Upper lobe of left lung (tissue), 6 donors: Measurements from ENCODE around the gene ABAT. TPM values are rescaled to one million over a fixed set of nuclear protein-coding genes. Genes with fewer than 3 reads are reported as not detected.

Source experiments
- ATAC-seq, 2 donors: fragments of 200-7000 bp; cut with Tn5 transposase; one replicate each; pipeline ENCODE4 v1.9.1; 2022; ENCODE audit warnings: mild to moderate bottlenecking in 2 of 2, moderate library complexity in 2 of 2; ENCODE audit not compliant: low FRiP score in 2 of 2
- DNase-seq, 2 donors: peaks; one replicate each; pipeline ENCODE4 v3.0.0-alpha.2; 2019 to 2020
- H3K27ac ChIP-seq, 4 donors: fragments of 200-600 bp; sonication (generic); one replicate each; pipeline ENCODE4 v1.5.1; 2016 to 2019
- H3K27me3 ChIP-seq, 4 donors: fragments of 200-600 bp; sonication (generic); one replicate each; pipeline ENCODE4 v1.5.1; 2017 to 2019
- H3K36me3 ChIP-seq, 4 donors: fragments of 200-600 bp; sonication (generic); one replicate each; pipeline ENCODE4 v1.5.1; 2016 to 2019
- H3K4me1 ChIP-seq, 4 donors: fragments of 200-600 bp; sonication (generic); one replicate each; pipeline ENCODE4 v1.5.1; 2018 to 2019
- H3K4me3 ChIP-seq, 4 donors: fragments of 200-600 bp; sonication (generic); one replicate each; pipeline ENCODE4 v1.5.1; 2017 to 2019; ENCODE audit warnings: mild to moderate bottlenecking in 2 of 4, moderate library complexity in 1 of 4
- H3K9me3 ChIP-seq, 4 donors: fragments of 200-600 bp; sonication (generic); one replicate each; pipeline ENCODE4 v1.5.1; 2018 to 2019
- EP300 ChIP-seq, 4 donors: sonication (generic); formaldehyde crosslinking; IDR thresholded peaks; one replicate each; pipeline ENCODE4 v1.5.1; 2017; ENCODE audit warnings: antibody characterized with exemption in 4 of 4, control low read depth in 2 of 4
- POLR2A ChIP-seq, 4 donors: fragments of 450-650 bp; IDR thresholded peaks; one replicate each; pipeline ENCODE4 v1.5.1; 2016 to 2017; ENCODE audit warnings: antibody characterized with exemption in 4 of 4, mild to moderate bottlenecking in 2 of 4
- POLR2AphosphoS5 ChIP-seq, 2 donors: sonication (generic); formaldehyde crosslinking; IDR thresholded peaks; one replicate each; pipeline ENCODE4 v1.5.1; 2017; ENCODE audit warnings: antibody characterized with exemption in 2 of 2
- WGBS, 2 donors: methylation state at CpG; one replicate each; pipeline ENCODE4 v1.1.5; 2017 to 2018; 5-methylcytosine and 5-hydroxymethylcytosine counted together
- total RNA-seq, 6 donors: library from RNA; depleted of rRNA in 4 of 6; stranded (reverse); fragments of >200 nt in 4 of 6; gene quantifications; one replicate each; pipeline versions ENCODE4 v1.1.0 to v1.2.1, GENCODE V29; 2016 to 2021
- TF ChIP-seq, protein P1 (sequence below), 6 experiments: fragments of 450-650 bp in 4 of 6; fragments of 200-600 bp in 2 of 6; sonication (generic) in 2 of 6; IDR thresholded peaks; one replicate each; pipeline ENCODE4 v1.5.1; 2016 to 2019; ENCODE audit warnings: antibody characterized with exemption in 6 of 6
- donor health status: DM: no; HTN: no; CAD: no; lungs with moderate emphysema.
- donor health status: DM: no; HTN: yes; CAD: no; lungs with severe emphysema.

ABAT gene
- 10 to 100 TPM in 2 of 6 donors, 1 to 10 TPM in 4; 4.7 to 22.0 (median 9.1) TPM for total RNA-seq

- peak in 1 of 4 donors; percentile 17 for TF ChIP-seq EP300 (IDR thresholded peaks at IDR 0.05)
- TF ChIP-seq POLR2A (IDR thresholded peaks at IDR 0.05) = peak in 1 of 4 donors; percentile 66
- peak in 1 of 2 donors; percentile 61 for TF ChIP-seq POLR2AphosphoS5 (IDR thresholded peaks at IDR 0.05)
- TF ChIP-seq, protein P1, sequence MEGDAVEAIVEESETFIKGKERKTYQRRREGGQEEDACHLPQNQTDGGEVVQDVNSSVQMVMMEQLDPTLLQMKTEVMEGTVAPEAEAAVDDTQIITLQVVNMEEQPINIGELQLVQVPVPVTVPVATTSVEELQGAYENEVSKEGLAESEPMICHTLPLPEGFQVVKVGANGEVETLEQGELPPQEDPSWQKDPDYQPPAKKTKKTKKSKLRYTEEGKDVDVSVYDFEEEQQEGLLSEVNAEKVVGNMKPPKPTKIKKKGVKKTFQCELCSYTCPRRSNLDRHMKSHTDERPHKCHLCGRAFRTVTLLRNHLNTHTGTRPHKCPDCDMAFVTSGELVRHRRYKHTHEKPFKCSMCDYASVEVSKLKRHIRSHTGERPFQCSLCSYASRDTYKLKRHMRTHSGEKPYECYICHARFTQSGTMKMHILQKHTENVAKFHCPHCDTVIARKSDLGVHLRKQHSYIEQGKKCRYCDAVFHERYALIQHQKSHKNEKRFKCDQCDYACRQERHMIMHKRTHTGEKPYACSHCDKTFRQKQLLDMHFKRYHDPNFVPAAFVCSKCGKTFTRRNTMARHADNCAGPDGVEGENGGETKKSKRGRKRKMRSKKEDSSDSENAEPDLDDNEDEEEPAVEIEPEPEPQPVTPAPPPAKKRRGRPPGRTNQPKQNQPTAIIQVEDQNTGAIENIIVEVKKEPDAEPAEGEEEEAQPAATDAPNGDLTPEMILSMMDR (IDR thresholded peaks at IDR 0.05) = no peak
- 15 to 28% methylated on average over 5 to 9 of the region's 49 CpGs for WGBS, 2 donors
- DNase-seq (peak; percentile 92 to 98), ATAC-seq (peak; percentile 98 to 100)
- H3K36me3 ChIP-seq = no peaks in the 10 kb centered on the region
- H3K9me3 ChIP-seq = no peaks in the 10 kb centered on the region
- H3K4me3 ChIP-seq = peak within 1 kb of the TSS; percentile 54 to 75 (median 66)
- no peaks in the 10 kb centered on the region for H3K27me3 ChIP-seq
- H3K27ac ChIP-seq = peak within 1 kb of the TSS in 2 of 4 donors; percentile 38 to 65
- peaks cover 7 to 15% (median 13%) of the 10 kb centered on the region in 4 donors for H3K4me1 ChIP-seq
Measured at GRCh38 chr16:8674413-8675022, at the start of gene ABAT. ABAT (plus strand) TSS chr16:8674617; CDS start chr16:8735740, 61,123 bp downstream.

DNA sequence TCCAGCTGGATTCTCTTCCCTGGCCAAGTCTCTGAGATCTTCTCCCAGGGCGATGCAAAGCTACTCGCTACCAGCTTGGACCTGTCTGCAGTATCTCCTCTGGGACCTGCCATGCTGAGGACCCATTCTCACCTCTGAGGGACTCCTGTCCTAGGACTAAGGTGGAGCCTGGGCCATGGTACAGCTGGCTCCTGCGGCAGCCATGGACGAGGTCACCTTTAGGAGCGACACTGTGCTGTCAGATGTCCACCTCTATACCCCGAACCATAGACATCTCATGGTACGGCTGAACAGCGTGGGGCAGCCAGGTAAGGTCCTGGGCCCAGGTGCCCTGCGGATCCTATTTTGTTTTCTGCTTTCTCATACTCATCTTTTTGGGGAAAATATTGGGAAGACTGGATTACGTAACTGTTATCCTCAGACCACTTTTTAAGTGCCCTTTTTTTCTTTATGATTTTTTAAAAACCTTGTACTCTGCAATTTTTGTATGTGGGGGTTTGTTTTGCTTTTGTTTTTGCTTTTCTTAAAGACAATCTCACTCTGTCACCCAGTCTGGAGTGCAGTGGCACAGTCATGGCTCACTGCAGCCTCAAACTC, 48.8 kb upstream of the ABAT start:
- ATAC-seq = no peak
- H3K27me3 ChIP-seq = no peaks in the 10 kb centered on the region
- DNase-seq = no peak
- H3K4me3 ChIP-seq = no peak overlapping the region
- peaks cover 9 to 24% (median 16%) of the 10 kb centered on the region in 4 donors for H3K4me1 ChIP-seq
- H3K36me3 ChIP-seq = peaks cover 31 to 54% (median 49%) of the 10 kb centered on the region in 4 donors
- H3K27ac ChIP-seq = no peak overlapping the region
- 94 to 98% methylated on average over 10 of the region's 10 CpGs for WGBS, 2 donors
- TF ChIP-seq POLR2A (IDR thresholded peaks at IDR 0.05) (no peak), POLR2AphosphoS5 (IDR thresholded peaks at IDR 0.05) (no peak), EP300 (IDR thresholded peaks at IDR 0.05) (no peak)
- TF ChIP-seq, protein P1 (IDR thresholded peaks at IDR 0.05) = no peak
- no peaks in the 10 kb centered on the region for H3K9me3 ChIP-seq

- no peak for ATAC-seq
Measured at GRCh38 chr16:8626946-8627345, 47.5 kb upstream of the ABAT start.

DNA sequence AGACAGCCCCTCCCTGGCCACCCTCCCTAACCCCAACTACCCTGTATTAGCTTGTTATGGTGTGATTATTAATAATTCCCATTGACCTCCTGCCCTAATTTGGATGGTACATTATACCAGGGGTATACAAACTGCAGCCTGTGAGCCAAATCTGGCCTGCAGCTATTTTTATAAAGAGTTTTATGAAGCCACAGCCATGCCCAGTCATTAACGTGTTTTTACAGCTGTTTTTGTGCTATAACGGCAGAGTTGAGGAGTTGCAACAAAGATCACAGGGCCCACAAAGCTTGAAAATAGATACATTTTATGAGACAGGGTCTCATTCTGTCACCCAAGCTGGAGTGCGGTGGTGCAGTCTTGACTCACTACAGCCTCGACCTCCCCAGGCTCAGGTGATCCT, 47.0 kb upstream of the ABAT start:
- no peak for ATAC-seq
- Histone ChIP-seq H3K27ac (no peak overlapping the region), H3K4me3 (no peak overlapping the region), H3K27me3 (no peaks in the 10 kb centered on the region), H3K4me1 (peaks cover 6 to 19% (median 13%) of the 10 kb centered on the region in 4 donors), H3K9me3 (no peaks in the 10 kb centered on the region), H3K36me3 (peaks cover 33 to 73% (median 65%) of the 10 kb centered on the region in 4 donors)
- TF ChIP-seq, protein P1 (IDR thresholded peaks at IDR 0.05) = no peak
- TF ChIP-seq EP300 (IDR thresholded peaks at IDR 0.05) = no peak
- no peak for TF ChIP-seq POLR2AphosphoS5 (IDR thresholded peaks at IDR 0.05)
- TF ChIP-seq POLR2A (IDR thresholded peaks at IDR 0.05) = no peak
- WGBS, 2 donors = 95 to 99% methylated on average over 3 to 4 of the region's 4 CpGs
- DNase-seq = no peak

More at GRCh38 chr16:8626946-8627345, 47.5 kb upstream of the ABAT start:
- Histone ChIP-seq H3K27ac (no peak overlapping the region), H3K9me3 (no peaks in the 10 kb centered on the region), H3K4me3 (no peak overlapping the region), H3K4me1 (peaks cover 9 to 24% (median 16%) of the 10 kb centered on the region in 4 donors), H3K27me3 (no peaks in the 10 kb centered on the region), H3K36me3 (peaks cover 33 to 68% (median 61%) of the 10 kb centered on the region in 4 donors)
- WGBS, 2 donors = 87 to 97% methylated on average over 8 of the region's 8 CpGs
- no peak for DNase-seq
- TF ChIP-seq EP300 (IDR thresholded peaks at IDR 0.05) (no peak), POLR2AphosphoS5 (IDR thresholded peaks at IDR 0.05) (no peak), POLR2A (IDR thresholded peaks at IDR 0.05) (no peak)
- TF ChIP-seq, protein P1 (IDR thresholded peaks at IDR 0.05) = no peak
